HepG2 (cell line): Measurements from ENCODE around the gene SNAPIN. TPM values are rescaled to one million over a fixed set of nuclear protein-coding genes. Genes with fewer than 3 reads are reported as not detected.
A peak's percentile ranks its signal among the peaks of the same experiment; 100 is the strongest.

Experiments
- AGO2 ChIP-seq: fragments of 200-400 bp; formaldehyde crosslinking; optimal IDR thresholded peaks from 2 replicates; pipeline ENCODE3; 2017; ENCODE audit warnings: mild to moderate bottlenecking, low read depth, low read length, moderate library complexity
- ATF3 ChIP-seq: sonication (generic); formaldehyde crosslinking; IDR thresholded peaks from 2 replicates; pipeline ENCODE4 v1.4.0; 2020; ENCODE audit warnings: missing genetic modification reagents
- GATAD2A ChIP-seq: IDR thresholded peaks from 2 replicates; pipeline ENCODE4 v1.6.1; 2016
- GFI1 ChIP-seq: sonication (generic); formaldehyde crosslinking; IDR thresholded peaks from 2 replicates; pipeline ENCODE4 v1.5.0; 2020; ENCODE audit warnings: missing genetic modification reagents, mild to moderate bottlenecking, borderline replicate concordance
- HNF1A ChIP-seq, 2 experiments: sonication (generic) in 1 of 2; formaldehyde crosslinking in 1 of 2; IDR thresholded peaks; 2 replicates each; pipeline versions ENCODE4 v1.4.0 to v1.6.1; 2016 to 2020; ENCODE audit warnings: borderline replicate concordance in 1 of 2, low read depth in 1 of 2, mild to moderate bottlenecking in 1 of 2, missing genetic modification reagents in 1 of 2
- KDM1A ChIP-seq: IDR thresholded peaks from 2 replicates; pipeline ENCODE4 v1.6.1; 2016; ENCODE audit warnings: missing compliant biosample characterization
- KDM2A ChIP-seq: sonication (generic); formaldehyde crosslinking; IDR thresholded peaks from 2 replicates; pipeline ENCODE4 v1.4.0; 2020; ENCODE audit warnings: low read depth, missing genetic modification reagents, borderline replicate concordance
- KDM4B ChIP-seq: sonication (generic); formaldehyde crosslinking; IDR thresholded peaks from 2 replicates; pipeline ENCODE4 v1.4.0; 2020; ENCODE audit warnings: missing genetic modification reagents
- KDM5B ChIP-seq: sonication (generic); formaldehyde crosslinking; IDR thresholded peaks from 2 replicates; pipeline ENCODE4 v1.4.0; 2020; ENCODE audit warnings: missing genetic modification reagents, mild to moderate bottlenecking, borderline replicate concordance
- NKX3-1 ChIP-seq: sonication (generic); formaldehyde crosslinking; IDR thresholded peaks from 2 replicates; pipeline ENCODE4 v1.5.0; 2020; ENCODE audit warnings: missing genetic modification reagents
- NR2C2 ChIP-seq: sonication (generic); formaldehyde crosslinking; IDR thresholded peaks from 2 replicates; pipeline ENCODE4 v1.4.0; 2020; ENCODE audit warnings: missing genetic modification reagents, mild to moderate bottlenecking, moderate library complexity, borderline replicate concordance
- SIX4 ChIP-seq: sonication (generic); formaldehyde crosslinking; IDR thresholded peaks from 2 replicates; pipeline ENCODE4 v1.4.0; 2020; ENCODE audit warnings: missing genetic modification reagents
- SSRP1 ChIP-seq: IDR thresholded peaks from 2 replicates; pipeline ENCODE4 v1.6.1; 2016; ENCODE audit warnings: control low read depth
- ZKSCAN8 ChIP-seq: IDR thresholded peaks from 2 replicates; pipeline ENCODE4 v1.6.1; 2016; ENCODE audit warnings: borderline replicate concordance, missing genetic modification reagents, missing compliant biosample characterization
- ZNF143 ChIP-seq: sonication (generic); formaldehyde crosslinking; IDR thresholded peaks from 2 replicates; pipeline ENCODE4 v1.4.0; 2020; ENCODE audit warnings: missing genetic modification reagents
- ZNF782 ChIP-seq: sonication (generic); formaldehyde crosslinking; IDR thresholded peaks from 2 replicates; pipeline ENCODE4 v1.4.0; 2020; ENCODE audit warnings: missing genetic modification reagents, mild to moderate bottlenecking, borderline replicate concordance
- ZNF878 ChIP-seq: sonication (generic); formaldehyde crosslinking; IDR thresholded peaks from 2 replicates; pipeline ENCODE4 v1.8.1; 2023; ENCODE audit warnings: mild to moderate bottlenecking, missing genetic modification reagents, moderate library complexity
- polyA plus RNA-seq, 8 experiments: library from polyadenylated mRNA; depleted of rRNA in 3 of 8; stranded (reverse) in 7 of 8; unstranded in 1 of 8; fragments of >200 nt; fragmentation: Illumina TruSeq in 4 of 8; extraction: Trizol in 4 of 8; gene quantifications; 2 replicates each; pipeline versions ENCODE4 v1.2.1 to v1.2.3, GENCODE V29; 2011 to 2016; ENCODE audit warnings: low read depth in 4 of 8, missing spikeins in 1 of 8, mixed read lengths in 1 of 8; ENCODE audit not compliant: insufficient read depth in 1 of 8
- total RNA-seq, 5 experiments: library from RNA; depleted of rRNA; stranded (reverse); fragments of >200 nt; fragmentation: Illumina TruSeq; extraction: Trizol; gene quantifications; 2 replicates each; pipeline ENCODE4 v1.2.3, GENCODE V29; 2016; ENCODE audit warnings: low read depth in 1 of 5
- TF ChIP-seq, protein P1 (sequence below): sonication (generic); formaldehyde crosslinking; IDR thresholded peaks from 2 replicates; pipeline ENCODE4 v1.4.0; 2020; ENCODE audit warnings: missing genetic modification reagents, borderline replicate concordance
- TF ChIP-seq, protein P2 (sequence below): sonication (generic); formaldehyde crosslinking; IDR thresholded peaks from 2 replicates; pipeline ENCODE4 v1.8.0; 2022; ENCODE audit warnings: mild to moderate bottlenecking, missing genetic modification reagents; ENCODE audit not compliant: insufficient replicate concordance
- TF ChIP-seq, protein P3 (sequence below): sonication (generic); formaldehyde crosslinking; IDR thresholded peaks from 2 replicates; pipeline ENCODE4 v1.8.0; 2023; ENCODE audit warnings: mild to moderate bottlenecking, missing genetic modification reagents

Gene SNAPIN
- total and polyA plus RNA-seq, 2 of the 13 experiments (the other 11 are each of a cell fraction or from before 2014, with no cell fraction given): 23.9 to 25.7 TPM

DNA sequence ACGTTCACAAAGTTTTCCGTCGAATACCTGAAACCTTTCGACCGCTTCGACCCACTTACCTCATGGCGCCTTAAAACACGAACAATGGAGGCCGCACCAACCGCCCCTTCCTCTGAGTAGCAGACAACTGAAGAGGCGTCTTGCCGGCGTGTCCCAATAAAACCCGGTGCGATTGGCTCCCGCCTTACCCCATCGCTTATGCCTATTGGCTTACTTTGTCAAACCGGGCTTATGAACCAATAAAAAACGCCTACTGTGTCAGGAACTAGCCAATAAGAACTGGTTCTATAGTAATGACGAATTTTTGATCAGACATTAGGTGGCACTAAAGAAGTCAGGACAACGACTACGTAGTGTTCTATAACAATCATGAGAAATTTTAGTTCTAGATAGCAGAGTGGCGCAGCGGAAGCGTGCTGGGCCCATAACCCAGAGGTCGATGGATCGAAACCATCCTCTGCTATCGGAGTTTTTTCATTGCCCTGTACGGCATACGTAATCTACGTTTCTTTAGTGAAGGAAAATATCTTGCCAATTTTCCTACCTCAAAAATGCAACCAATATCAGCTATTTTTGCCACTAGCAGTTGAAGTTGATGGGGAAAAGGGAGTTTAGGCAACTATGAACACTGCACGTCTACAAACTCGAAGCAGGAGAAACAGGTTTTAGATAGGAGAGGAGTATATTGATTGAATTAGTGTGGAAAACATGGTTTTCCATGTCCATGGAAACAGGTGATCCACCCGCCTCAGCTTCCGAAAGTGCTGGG, 12.5 kb downstream of the SNAPIN start, which contains the start of gene ILF2 (continued):
- TF ChIP-seq, protein P1, sequence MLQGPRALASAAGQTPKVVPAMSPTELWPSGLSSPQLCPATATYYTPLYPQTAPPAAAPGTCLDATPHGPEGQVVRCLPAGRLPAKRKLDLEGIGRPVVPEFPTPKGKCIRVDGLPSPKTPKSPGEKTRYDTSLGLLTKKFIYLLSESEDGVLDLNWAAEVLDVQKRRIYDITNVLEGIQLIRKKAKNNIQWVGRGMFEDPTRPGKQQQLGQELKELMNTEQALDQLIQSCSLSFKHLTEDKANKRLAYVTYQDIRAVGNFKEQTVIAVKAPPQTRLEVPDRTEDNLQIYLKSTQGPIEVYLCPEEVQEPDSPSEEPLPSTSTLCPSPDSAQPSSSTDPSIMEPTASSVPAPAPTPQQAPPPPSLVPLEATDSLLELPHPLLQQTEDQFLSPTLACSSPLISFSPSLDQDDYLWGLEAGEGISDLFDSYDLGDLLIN: no peak
- TF ChIP-seq KDM1A (CRISPR knock-in tag) (no peak), ZKSCAN8 (peak; percentile 84), ATF3 (CRISPR knock-in tag) (no peak), SIX4 (CRISPR knock-in tag) (peak; percentile 48; the same call in 1 of the 2 replicates), KDM4B (CRISPR knock-in tag) (no peak), KDM2A (CRISPR knock-in tag) (peak; percentile 48), GFI1 (CRISPR knock-in tag) (0 out of 2 replicates have a peak, but pooled peaks have one; percentile 20), AGO2 (no peak), KDM5B (peak; percentile 46; the same call in 1 of the 2 replicates), HNF1A (IDR thresholded peaks at IDR 0.05; ENCODE audit: low read depth) (0 out of 2 replicates have a peak, but pooled peaks have one; percentile 18), HNF1A (CRISPR knock-in tag; IDR thresholded peaks at IDR 0.05; ENCODE audit: borderline replicate concordance) (peak; percentile 23; the same call in 1 of the 2 replicates), GATAD2A (CRISPR knock-in tag) (peak; percentile 78), NKX3-1 (peak; percentile 70; the same call in 1 of the 2 replicates), SSRP1 (CRISPR knock-in tag) (peak; percentile 84; the same call in 1 of the 2 replicates), ZNF878 (CRISPR knock-in tag) (peak; percentile 70; the same call in 1 of the 2 replicates), NR2C2 (CRISPR knock-in tag) (no peak; the same call in 1 of the 2 replicates), ZNF143 (CRISPR knock-in tag) (peak; percentile 38; the same call in 1 of the 2 replicates), ZNF782 (CRISPR knock-in tag) (0 out of 2 replicates have a peak, but pooled peaks have one; percentile 44)
- TF ChIP-seq, protein P2, sequence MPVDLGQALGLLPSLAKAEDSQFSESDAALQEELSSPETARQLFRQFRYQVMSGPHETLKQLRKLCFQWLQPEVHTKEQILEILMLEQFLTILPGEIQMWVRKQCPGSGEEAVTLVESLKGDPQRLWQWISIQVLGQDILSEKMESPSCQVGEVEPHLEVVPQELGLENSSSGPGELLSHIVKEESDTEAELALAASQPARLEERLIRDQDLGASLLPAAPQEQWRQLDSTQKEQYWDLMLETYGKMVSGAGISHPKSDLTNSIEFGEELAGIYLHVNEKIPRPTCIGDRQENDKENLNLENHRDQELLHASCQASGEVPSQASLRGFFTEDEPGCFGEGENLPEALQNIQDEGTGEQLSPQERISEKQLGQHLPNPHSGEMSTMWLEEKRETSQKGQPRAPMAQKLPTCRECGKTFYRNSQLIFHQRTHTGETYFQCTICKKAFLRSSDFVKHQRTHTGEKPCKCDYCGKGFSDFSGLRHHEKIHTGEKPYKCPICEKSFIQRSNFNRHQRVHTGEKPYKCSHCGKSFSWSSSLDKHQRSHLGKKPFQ (CRISPR knock-in tag): no peak
- TF ChIP-seq, protein P3, sequence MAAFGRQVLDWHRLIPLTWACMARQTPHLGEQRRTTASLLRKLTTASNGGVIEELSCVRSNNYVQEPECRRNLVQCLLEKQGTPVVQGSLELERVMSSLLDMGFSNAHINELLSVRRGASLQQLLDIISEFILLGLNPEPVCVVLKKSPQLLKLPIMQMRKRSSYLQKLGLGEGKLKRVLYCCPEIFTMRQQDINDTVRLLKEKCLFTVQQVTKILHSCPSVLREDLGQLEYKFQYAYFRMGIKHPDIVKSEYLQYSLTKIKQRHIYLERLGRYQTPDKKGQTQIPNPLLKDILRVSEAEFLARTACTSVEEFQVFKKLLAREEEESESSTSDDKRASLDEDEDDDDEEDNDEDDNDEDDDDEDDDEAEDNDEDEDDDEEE (CRISPR knock-in tag): no peak
